ENCODE measurements around the gene MAN1A2. TPM values are rescaled to one million over a fixed set of nuclear protein-coding genes. Genes with fewer than 3 reads are reported as not detected.
"Not testable (repeated sequence)": the region's sequence is repeated elsewhere in the genome, so short reads cannot be mapped to it uniquely, and the experiment has no call there.

MAN1A2 gene
- total RNA-seq, 1 experiment from 2014 or later, result 28.7 TPM

DNA sequence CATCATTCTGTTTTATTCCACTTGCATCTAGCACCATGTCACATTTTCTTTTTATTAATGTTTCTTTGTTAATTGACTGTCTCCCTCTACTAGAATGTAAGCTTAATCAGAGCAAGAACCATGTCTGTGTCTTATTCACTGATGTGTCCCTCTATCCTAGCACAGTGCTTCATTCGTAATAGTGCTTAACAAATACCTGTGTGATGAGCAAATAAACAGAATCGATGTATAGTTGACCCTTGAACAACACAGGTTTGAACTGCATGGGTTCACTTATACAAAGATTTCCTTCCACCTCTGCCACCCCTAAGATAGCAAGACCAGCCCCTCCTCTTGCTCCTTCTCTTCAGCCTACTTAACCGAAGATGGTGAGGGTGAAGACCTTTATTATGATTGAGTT lies 42.9 kb upstream of the MAN1A2 start:
- intact Hi-C loops (cut with micrococcal nuclease; ENCODE audit: unreplicated experiment), result no loop called here
- Histone ChIP-seq H3K27ac (ENCODE audit: low read length) (no peak overlapping the region), H3K4me1 (ENCODE audit: control insufficient read depth, insufficient read depth, low read length) (no peaks in the 10 kb centered on the region), H3K4me3 (ENCODE audit: low read depth in 2 of 2, low read length in 2 of 2) (no peak overlapping the region), H3K36me3 (ENCODE audit: control insufficient read depth, insufficient read depth, low read length) (no peaks in the 10 kb centered on the region), H3K9me3 (ENCODE audit: control insufficient read depth, insufficient read depth, low read depth, low read length) (no peaks in the 10 kb centered on the region), H3K27me3 (ENCODE audit: control insufficient read depth, insufficient read depth, low read length) (peaks cover 5% of the 10 kb centered on the region; the same call in 1 of the 2 replicates)
- in situ Hi-C loops (cut with HindIII; ENCODE audit: low pct_unique_long_range_greater_than_20kb, low sequenced_read_pairs), result no loop called here
- ATAC-seq (no peak), DNase-seq (ENCODE audit: low read depth, low spot score) (no peak)
- TF ChIP-seq TCF7L2 (IDR thresholded peaks at IDR 0.05; ENCODE audit: low read depth, low read length) (no peak), SIN3A (IDR thresholded peaks at IDR 0.05; ENCODE audit: borderline replicate concordance, insufficient read depth, low read depth, low read length) (no peak), POLR2AphosphoS5 (IDR thresholded peaks at IDR 0.05; ENCODE audit: low read depth, low read length) (no peak)
- TF ChIP-seq, protein P1, sequence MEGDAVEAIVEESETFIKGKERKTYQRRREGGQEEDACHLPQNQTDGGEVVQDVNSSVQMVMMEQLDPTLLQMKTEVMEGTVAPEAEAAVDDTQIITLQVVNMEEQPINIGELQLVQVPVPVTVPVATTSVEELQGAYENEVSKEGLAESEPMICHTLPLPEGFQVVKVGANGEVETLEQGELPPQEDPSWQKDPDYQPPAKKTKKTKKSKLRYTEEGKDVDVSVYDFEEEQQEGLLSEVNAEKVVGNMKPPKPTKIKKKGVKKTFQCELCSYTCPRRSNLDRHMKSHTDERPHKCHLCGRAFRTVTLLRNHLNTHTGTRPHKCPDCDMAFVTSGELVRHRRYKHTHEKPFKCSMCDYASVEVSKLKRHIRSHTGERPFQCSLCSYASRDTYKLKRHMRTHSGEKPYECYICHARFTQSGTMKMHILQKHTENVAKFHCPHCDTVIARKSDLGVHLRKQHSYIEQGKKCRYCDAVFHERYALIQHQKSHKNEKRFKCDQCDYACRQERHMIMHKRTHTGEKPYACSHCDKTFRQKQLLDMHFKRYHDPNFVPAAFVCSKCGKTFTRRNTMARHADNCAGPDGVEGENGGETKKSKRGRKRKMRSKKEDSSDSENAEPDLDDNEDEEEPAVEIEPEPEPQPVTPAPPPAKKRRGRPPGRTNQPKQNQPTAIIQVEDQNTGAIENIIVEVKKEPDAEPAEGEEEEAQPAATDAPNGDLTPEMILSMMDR (IDR thresholded peaks at IDR 0.05), result no peak
- TF ChIP-seq, protein P2, sequence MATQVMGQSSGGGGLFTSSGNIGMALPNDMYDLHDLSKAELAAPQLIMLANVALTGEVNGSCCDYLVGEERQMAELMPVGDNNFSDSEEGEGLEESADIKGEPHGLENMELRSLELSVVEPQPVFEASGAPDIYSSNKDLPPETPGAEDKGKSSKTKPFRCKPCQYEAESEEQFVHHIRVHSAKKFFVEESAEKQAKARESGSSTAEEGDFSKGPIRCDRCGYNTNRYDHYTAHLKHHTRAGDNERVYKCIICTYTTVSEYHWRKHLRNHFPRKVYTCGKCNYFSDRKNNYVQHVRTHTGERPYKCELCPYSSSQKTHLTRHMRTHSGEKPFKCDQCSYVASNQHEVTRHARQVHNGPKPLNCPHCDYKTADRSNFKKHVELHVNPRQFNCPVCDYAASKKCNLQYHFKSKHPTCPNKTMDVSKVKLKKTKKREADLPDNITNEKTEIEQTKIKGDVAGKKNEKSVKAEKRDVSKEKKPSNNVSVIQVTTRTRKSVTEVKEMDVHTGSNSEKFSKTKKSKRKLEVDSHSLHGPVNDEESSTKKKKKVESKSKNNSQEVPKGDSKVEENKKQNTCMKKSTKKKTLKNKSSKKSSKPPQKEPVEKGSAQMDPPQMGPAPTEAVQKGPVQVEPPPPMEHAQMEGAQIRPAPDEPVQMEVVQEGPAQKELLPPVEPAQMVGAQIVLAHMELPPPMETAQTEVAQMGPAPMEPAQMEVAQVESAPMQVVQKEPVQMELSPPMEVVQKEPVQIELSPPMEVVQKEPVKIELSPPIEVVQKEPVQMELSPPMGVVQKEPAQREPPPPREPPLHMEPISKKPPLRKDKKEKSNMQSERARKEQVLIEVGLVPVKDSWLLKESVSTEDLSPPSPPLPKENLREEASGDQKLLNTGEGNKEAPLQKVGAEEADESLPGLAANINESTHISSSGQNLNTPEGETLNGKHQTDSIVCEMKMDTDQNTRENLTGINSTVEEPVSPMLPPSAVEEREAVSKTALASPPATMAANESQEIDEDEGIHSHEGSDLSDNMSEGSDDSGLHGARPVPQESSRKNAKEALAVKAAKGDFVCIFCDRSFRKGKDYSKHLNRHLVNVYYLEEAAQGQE (IDR thresholded peaks at IDR 0.05; ENCODE audit: insufficient read depth in 1 of 2, low read depth in 2 of 2, low read length in 1 of 2), result no peak
- BruUV-seq (replicated peaks), result no TSS peak
- ChIA-PET CTCF (no interaction called here), POLR2A (no interaction called here)

DNA sequence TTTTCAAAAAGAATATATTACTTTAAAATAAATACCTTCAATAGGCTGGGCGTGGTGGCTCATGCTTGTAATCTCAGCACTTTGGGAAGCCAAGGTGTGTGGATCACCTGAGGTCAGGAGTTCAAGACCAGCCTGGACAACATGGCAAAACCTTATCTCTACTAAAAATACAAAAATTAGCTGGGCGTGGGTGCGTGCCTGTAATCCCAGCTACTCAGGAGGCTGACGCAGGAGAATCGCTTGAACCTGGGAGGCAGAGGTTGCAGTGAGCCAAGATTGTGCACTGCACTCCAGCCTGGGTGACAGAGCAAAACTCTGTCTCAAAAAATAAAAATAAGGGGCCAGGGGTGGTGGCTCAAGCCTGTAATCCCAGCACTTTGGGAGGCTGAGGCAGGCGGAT lies 41.2 kb upstream of the MAN1A2 start:
- DNase-seq (ENCODE audit: low read depth, low spot score); in situ Hi-C loops (cut with HindIII; ENCODE audit: low pct_unique_long_range_greater_than_20kb, low sequenced_read_pairs); CTCF ChIA-PET; H3K27ac ChIP-seq (ENCODE audit: low read length); ATAC-seq; BruUV-seq (replicated peaks); H3K4me1 ChIP-seq (ENCODE audit: control insufficient read depth, insufficient read depth, low read length); H3K4me3 ChIP-seq (ENCODE audit: low read depth in 2 of 2, low read length in 2 of 2); POLR2A ChIA-PET; H3K9me3 ChIP-seq (ENCODE audit: control insufficient read depth, insufficient read depth, low read depth, low read length); intact Hi-C loops (cut with micrococcal nuclease; ENCODE audit: unreplicated experiment); H3K36me3 ChIP-seq (ENCODE audit: control insufficient read depth, insufficient read depth, low read length); H3K27me3 ChIP-seq (ENCODE audit: control insufficient read depth, insufficient read depth, low read length): not testable (repeated sequence)

DNA sequence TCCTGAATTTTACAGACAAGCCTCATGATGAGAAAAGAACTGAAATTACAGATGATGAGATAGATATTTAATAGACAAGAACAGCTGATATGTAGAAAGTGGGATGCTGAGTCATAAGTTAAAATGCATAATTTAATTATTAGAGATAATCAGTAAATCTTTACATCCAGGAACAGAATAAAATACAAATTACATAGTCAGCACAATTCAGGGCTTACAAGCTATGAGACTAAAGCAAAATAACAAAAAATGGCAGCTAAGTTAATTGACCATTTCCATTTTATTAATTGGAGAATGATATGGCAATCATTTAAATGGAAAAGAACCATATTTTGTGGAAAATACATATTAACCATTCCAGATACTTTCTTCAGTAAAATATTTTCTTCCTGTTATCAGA lies 40.2 kb upstream of the MAN1A2 start:
- Histone ChIP-seq H3K27me3 (ENCODE audit: control insufficient read depth, insufficient read depth, low read length) (peaks cover 3% of the 10 kb centered on the region; the same call in 1 of the 2 replicates), H3K27ac (ENCODE audit: low read length) (no peak overlapping the region), H3K9me3 (ENCODE audit: control insufficient read depth, insufficient read depth, low read depth, low read length) (no peaks in the 10 kb centered on the region), H3K4me1 (ENCODE audit: control insufficient read depth, insufficient read depth, low read length) (no peaks in the 10 kb centered on the region), H3K4me3 (ENCODE audit: low read depth in 2 of 2, low read length in 2 of 2) (no peak overlapping the region), H3K36me3 (ENCODE audit: control insufficient read depth, insufficient read depth, low read length) (no peaks in the 10 kb centered on the region)
- in situ Hi-C loops (cut with HindIII; ENCODE audit: low pct_unique_long_range_greater_than_20kb, low sequenced_read_pairs) (no loop called here), intact Hi-C loops (cut with micrococcal nuclease; ENCODE audit: unreplicated experiment) (no loop called here)
- no TSS peak for BruUV-seq (replicated peaks)
- no peak for ATAC-seq
- POLR2A ChIA-PET, result interaction anchor here (0.5 kb wide), 1 partner anchor 290 kb away, joined by 5 read pairs; no protein-coding TSS in a partner anchor
- TF ChIP-seq, protein P1 (IDR thresholded peaks at IDR 0.05), result no peak
- no peak for TF ChIP-seq TCF7L2 (IDR thresholded peaks at IDR 0.05; ENCODE audit: low read depth, low read length)
- no peak for TF ChIP-seq SIN3A (IDR thresholded peaks at IDR 0.05; ENCODE audit: borderline replicate concordance, insufficient read depth, low read depth, low read length)
- TF ChIP-seq POLR2AphosphoS5 (IDR thresholded peaks at IDR 0.05; ENCODE audit: low read depth, low read length), result no peak
- TF ChIP-seq, protein P2 (IDR thresholded peaks at IDR 0.05; ENCODE audit: insufficient read depth in 1 of 2, low read depth in 2 of 2, low read length in 1 of 2), result no peak
- no peak for DNase-seq (ENCODE audit: low read depth, low spot score)
- CTCF ChIA-PET, result interaction anchor here (0.6 kb wide), 1 partner anchor 168 kb away, joined by 3 read pairs; no protein-coding TSS in a partner anchor

Data from Panc1 (cell line).